GM18858 (cell line): Measurements from ENCODE around the gene RALGPS1.

Experiments
- ATAC-seq: cut with Tn5 transposase; IDR thresholded peaks from one replicate; pipeline ENCODE4 v1.9.1; 2021; ENCODE audit not compliant: unreplicated experiment

Gene RALGPS1

DNA sequence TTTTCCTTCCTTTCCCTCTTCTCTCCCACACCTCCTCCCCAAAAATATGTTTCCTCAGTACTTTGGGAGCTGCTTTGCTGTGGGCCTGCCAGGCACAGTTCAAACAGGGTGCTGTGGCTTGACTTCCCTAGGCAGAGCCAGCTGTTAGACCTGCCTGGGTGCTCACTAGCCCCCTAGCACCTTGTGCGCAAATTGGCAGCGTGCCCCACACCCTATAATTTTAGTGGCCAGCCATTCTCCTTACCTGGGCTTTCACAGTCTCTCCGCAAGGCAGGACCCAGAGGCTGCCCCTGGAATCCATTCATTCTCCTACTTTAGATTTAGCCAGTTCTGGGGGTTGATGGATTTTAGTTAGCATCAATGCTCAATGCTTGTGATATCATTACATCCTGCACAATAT, 135.6 kb downstream of the RALGPS1 start:
- no peak for ATAC-seq

DNA sequence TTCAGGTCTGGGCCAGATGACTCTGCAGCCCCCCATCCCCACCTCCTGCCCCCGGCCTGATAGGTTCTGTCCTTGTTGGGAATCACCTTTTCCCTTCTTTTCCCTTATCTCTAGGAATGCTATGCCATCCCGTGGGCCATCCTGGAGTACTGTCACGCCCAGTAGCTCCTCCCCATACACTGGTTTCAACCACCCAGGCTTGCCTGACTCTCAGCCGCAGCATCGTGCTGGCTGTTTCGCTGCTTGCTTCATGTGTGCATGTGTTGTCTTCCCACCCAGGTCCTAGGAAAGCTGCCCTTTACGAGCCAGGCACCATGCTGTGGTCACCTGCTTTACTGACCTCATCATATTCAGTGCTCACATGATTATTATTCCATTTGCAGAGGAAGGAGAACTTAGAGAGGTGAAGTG, 136.0 kb downstream of the RALGPS1 start:
- ATAC-seq = no peak

DNA sequence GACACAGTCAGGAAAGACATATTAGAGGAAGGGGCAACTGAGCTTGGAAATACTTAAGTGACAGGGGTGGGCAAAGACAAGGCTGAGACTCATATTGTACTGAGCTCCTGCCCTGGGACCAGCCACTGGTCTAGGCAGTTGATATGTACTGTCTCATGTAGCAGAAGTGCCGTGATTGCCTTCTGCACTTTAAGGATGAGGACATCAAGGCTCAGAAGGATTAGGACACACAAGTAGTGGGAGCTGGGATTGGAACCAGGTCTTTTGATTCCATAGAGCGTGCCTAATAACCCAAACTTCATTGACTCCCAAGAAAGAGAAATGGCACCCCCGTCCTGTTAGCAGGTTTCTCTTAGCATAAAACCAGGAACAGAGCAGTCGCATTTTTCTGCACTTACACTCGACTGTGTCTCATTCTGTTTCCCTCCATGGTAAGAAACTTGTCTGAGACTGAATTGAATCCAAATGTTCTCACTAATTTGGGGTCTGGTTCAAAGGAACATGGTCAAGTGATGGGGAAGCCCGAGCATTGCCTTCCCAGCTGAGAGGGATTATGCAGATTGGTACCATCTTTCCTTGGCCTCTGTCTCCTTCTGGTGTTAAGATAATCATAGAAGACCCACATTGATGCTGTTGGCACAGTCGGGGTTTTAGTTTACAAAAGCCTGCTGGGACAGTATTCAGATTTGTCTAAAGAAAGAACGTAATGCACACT, 137.5 kb downstream of the RALGPS1 start:
- ATAC-seq = no peak

DNA sequence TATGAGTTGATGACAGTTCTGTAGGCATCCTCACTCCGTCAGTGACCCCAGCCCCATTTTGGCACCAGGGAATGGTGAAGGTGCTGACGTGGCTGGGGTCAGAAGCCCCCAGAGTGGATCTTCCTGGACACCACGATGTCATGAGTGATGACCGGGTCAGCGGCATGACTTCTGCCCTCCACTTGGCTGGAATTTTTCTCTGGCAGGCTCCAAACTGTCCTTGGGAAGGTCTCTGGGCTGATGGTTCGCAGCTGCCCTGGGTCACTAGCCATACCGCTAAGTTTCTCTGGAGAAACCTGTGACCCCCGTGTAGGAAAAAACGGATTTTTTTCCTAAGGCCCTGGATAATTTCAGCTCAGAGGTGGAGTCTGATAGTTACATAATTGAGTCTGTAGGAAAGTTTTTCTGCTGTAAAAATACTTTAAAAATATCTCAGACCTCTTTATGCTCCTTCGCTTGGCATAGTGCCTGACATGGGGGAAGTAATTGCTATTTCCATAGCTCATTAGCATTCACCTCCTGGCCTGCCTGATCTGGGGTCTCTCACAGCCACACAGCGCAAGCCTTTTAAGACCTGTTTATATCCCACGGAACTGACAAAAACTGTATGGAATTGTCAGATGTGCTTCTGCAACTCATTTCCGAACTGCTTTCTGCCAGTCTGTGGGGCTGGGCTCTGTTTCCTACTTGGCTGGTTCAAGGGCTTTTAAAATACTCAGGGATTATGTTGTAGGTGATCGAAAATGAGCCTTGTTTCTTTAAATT, 138.7 kb downstream of the RALGPS1 start:
- ATAC-seq = no peak

DNA sequence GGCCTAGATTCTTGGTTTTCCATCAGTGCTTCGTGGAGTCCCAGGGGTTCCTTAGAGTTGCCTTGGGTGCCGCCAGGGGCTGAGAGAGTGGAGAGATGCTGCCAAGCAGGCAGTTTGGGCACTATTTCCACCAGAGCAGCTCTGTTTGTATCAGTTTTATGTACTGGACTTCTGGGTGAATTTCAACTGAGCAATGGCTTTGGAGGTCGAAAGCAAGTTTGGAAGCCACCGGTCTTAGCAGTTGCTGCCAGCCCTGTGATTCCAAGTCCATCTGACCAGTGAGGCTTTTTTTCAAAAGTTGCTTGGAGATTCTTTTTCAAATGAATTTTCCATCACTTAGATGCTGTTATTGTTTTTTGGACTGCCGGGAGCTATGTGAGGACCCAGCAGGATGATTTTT, 139.4 kb downstream of the RALGPS1 start:
- no peak for ATAC-seq

DNA sequence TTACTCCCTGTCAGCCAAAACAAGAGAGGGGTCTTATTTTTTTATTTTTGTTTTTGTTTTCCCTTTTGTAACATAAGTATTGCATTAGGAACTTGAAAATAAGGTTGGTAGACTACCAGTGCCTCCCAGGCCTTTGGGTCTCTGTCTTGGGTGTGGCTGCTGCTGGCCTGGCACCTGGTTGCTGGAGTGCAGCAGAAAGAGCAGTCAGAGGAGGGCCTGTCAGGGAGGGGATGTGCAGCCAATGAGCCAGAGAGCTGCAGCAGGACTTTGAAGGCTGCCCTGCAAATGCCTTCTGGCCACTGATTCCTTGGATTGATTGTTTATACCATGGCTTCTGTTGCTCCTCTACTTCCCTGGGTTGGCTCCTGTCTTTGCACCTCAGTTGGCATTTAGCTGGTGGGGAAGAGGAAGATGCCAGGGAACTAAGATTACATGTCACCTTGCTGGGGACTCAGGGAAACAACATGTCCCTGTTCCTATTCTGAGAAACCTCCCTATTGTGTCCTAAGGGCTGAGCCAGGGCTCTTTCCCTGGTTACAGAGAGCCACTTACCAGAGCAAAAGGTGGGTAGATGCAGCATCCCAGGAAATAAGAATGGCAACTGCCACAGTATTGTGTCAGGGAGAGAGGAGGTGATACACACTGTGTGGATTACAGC, 141.3 kb downstream of the RALGPS1 start:
- no peak for ATAC-seq

DNA sequence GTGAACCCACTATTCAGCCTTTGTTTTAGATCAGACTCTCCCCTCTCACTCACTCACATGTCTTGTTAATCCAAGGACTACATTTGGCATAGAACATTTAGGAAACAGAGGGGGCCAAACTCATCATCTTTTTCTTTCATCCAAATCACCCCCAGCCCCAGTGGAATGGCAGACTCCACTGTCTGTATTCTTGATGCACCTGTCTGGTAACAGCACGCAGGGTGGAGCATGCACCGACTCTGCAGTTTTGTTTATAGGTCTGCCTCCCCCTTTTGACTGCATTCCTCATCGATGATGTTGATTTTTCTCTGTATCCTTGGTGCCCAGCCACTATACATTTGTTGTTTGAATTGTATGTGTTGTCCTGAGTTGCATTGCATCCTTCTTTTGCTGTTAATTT, 141.9 kb downstream of the RALGPS1 start:
- no peak for ATAC-seq

DNA sequence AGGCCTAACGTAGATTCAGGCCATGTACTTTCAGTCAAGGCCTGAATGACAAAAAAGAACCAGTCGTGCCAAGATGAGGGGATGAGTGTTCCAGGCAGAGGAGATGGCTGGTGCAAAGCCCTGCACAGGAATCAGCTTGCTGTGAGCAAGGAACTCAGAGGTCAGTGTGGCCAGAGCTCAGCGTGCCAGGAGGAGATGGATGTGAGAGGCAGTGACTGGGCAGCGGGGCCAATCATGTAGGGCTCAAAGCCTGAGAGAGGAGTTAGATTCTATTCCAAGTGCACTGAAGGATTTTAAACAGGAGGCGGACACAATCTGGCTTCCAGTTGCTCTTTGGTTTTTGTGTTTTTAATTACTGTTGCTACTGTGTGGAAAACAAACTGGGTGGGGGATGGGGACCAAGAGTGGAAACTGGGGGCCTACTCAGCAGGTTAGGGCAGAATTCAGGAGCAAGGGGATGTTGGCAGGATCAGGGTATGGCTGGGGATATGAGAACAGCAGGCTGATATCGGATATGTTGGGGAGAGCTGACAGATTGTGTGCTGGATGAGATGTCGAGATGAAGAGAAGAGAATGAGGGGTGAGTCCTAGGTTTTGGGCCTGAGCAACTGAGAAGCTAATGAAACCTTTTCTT, 143.5 kb downstream of the RALGPS1 start:
- ATAC-seq = no peak

DNA sequence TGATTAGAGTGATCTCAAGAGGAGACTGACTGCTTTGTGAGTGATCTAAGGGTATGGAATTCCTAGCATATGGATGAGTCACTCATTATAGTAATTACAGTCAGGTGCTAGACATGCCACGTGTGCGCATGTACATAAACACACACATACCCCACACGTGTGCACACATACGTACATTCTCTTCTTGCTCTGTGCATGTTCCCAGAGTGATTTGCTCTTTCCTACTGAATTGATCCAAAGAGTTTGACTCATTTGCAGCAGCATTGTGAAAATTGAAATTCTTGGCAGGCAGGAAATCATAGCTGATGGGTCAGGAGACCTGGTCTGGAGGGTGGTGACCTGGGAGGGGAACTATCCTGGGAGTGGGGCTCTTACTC, 144.1 kb downstream of the RALGPS1 start:
- no peak for ATAC-seq

DNA sequence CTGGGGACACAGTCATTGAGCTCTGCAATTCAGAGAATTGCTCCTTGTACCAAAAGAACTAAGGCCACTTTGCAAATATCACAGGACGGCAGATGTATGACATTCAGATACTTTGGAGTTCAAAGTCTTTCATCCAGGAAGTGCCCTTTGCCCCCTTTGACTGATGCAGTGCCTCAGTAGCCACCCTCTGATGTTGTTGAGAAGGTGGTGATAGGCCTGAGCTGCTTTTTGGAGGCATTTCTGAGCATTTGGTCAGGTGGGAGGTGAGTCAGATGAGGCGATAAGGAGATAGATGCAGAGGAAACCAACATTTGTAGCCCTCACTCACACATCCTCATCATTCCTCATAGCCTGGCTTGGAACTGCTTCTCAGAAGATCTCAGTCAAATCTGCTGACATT, 144.4 kb downstream of the RALGPS1 start:
- ATAC-seq = no peak

DNA sequence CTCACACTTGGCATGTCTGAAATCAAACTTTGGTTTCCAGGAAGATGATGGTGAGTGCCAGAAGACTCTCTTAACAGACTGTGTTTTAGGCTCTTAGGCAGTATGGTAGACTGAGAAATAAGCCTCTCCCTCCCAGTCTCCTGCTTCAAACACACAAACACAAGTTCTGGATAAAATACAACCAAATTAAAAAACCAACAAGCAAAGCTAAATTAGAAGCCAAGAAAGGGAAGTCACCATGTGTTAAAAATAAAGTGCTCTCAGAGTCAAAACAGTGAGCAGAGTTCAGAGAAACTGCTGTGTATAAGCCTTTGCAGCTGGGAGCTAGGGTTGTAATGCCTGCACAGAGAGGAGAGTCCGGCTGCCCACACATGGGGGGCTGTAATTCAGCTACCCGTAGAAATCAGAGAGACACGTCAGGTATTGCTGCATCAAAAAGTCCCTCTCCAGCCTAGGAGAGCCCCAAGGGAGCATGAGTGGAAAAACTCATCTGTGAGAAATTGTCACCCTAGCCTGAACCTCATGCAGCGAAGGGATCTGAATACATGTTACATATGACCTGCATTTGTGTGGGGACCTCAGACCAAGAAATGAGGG, 145.3 kb downstream of the RALGPS1 start:
- ATAC-seq = no peak

DNA sequence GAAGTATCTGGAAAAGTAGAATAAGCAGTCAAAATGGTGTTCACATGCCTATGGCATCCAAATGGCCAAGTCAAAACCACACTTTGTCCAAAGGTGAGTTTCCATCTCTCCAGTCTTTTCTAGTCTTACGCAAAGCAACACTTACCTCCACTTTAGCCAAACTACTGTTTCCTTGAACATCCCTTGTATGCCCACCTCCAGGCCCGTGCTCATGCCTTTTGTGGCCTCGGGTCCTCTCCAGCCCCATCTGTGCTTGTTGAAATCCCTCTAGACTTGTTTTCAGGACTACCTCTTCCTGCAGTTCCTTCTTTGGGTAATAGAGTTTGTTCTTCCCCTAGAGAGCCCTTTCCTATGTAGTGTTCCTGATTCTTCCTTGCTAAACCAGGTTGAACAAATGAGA, 146.8 kb downstream of the RALGPS1 start:
- no peak for ATAC-seq

DNA sequence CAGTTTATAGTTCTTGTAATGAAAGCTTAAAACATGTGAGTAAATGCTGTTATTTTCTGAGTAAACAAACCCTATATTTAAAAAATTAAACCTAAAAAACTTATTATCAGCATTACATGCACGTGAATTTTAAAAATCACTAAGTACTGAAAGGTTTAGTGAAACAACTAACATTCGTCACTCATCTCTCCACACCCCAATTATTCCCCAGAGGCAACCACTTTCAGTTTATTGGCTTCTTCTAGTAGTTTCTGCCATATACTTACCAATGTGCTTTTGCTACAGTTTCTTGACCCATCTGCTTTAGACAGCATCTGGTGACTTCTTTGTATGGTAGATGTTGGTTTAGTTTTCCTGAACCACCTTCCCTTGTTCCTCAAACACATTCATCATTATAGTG, 149.8 kb downstream of the RALGPS1 start:
- no peak for ATAC-seq

DNA sequence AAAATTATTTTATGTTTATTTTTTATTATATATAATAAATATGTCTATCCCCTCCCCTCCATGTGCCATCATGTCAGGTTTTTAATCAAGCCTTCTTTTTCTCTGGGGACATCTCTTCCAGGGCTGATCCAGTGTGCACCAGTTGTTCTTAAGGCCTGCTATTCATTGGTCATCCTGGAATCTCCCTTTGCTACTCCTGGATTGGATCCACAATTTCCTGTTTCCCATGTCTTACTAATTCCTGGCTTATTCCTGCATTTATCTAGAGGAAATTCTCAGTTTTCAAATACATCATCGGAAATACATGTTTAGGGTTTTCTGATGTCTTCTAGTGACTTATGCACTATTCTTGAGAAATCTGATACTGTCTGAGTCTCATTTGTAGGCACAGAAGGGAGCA, 151.0 kb downstream of the RALGPS1 start:
- no peak for ATAC-seq

DNA sequence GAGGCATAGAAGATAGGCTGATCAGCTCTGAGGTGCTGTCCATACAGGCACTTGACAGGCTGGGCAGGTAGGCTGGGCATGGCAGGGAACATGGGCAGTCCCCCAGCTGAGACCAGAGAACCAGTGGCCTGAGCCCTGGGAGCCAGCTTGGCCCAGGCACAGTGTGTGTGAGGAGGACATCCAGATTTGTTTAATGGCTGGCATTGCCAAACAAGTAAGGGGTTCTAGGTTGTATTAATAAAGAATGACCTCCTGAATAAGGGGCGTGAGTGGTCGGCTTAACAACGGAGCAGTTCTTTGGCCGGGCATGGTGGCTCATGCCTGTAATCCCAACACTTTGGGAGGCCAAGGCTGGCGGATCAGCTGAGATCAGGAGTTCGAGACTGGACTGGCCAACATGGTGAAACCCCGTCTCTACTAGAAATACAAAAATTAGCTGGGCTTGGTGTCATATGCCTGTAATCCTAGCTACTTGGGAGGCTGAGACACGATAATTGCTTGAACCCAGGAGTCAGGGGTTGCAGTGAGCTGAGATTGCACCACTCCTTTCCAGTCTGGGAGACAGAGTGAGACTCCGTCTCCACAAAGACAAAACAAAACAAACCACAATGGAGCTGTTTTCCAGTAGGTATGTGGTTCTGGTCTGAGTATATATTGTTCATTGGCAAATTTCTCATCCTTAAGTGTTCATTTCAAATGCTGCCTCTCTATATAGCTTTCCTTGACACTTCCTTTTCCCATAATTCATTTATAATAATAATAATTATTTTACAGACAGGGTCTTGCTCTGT, 151.7 kb downstream of the RALGPS1 start:
- no peak for ATAC-seq

DNA sequence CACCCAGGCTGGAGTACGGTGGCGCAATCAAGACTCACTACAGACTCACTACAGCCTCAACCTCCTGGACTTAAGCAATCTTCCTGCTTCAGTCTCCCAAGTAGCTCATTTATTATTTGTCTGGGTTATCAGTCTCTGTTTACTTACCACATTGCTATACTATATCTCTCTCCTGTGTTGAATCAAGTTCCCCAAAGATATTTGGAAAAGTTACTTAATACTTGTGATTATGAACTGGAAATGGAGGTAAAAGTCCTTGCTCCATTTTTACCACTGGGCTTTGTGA, 152.2 kb downstream of the RALGPS1 start:
- no peak for ATAC-seq

DNA sequence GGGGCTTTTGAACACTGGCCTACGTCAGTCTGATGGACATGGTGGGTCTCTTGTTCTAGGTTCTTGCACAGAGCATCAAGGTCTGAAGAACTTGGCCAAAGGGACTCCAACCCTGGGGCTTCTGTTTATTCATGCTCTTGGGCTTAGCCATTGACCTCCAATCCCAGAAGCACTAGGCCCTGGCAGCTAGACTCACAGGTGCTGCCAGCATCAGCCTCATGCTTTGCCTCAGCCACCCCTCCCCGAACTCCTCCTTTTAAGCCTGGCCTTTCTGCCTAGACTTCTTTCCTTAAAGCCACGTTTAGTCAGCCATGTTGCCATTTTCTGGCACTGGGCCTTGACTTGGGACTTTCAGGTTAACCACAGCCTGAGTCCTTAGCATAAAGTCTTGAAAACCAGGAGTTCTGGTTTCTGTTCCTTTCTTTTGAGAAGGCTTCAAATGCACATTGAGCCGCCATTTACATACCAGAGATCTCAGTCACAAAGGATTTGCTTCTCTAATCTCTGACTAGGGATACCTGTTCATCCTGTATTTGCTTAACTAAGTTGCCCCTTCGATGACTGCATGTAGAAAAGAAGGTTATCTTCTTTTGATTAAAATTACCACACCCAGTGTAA, 153.1 kb downstream of the RALGPS1 start:
- no peak for ATAC-seq

DNA sequence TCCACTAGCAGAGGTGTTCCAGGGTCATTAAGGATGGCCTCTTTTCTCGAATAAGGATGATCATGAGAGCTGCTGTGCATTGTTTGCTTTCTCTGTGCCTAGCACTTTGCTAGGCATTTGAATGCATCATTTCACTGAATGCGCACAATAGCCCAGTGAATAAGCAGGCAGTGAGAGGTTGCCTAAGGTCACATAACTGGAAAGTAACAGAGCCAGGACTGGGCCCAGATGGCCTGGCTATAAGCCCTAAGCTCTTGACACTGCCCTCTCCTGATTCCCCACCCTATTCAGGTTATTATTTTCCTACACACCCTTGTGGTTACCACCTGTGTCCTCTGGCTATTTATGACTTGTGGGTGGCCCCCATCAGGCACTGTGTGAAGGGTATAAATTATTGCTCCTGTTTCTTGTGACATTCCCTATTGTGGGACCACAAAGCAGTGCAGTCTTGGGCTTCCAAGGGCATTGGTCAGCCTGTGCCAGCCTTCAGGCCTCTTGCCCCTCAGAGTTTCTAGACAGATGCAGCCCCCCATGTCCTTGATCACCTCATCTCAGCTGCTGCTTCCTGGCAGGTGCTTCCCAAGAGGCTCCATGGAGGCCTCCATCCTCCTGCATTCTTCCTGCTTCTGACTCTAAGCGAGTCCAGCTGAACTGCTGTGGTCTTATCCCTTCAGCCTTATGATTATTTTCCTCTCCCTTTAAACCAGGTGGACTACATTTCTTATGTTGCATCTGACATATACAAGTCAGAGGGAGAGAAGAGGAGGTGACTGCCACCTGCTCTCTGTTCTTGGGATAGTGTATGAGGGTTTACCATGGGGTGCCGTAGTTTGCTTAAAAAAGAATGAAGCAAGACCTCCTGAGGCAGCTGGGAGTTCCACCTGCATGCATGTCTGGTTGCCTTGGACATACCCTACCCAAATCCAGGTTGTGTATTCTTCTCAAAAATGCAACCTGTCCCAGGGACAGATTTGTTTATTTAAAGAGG, 160.3 kb downstream of the RALGPS1 start:
- ATAC-seq = no peak
